CD4-positive, alpha-beta T cell (primary cell): ENCODE data around the gene MYBL2. TPM values are rescaled to one million over a fixed set of nuclear protein-coding genes. Genes with fewer than 3 reads are reported as not detected.

Source experiments
- ATAC-seq: fragments of 200-7000 bp; cut with Tn5 transposase; one replicate; pipeline ENCODE4 v1.10.0; 2022; ENCODE audit warnings: mild to moderate bottlenecking; ENCODE audit not compliant: poor library complexity
- CTCF ChIA-PET: fragments of 350-600 bp; sonication (Branson Sonifier 250); formaldehyde crosslinking; loops from one replicate; lab custom pipeline; 2021; ENCODE audit warnings: antibody characterized with exemption, inconsistent platforms; lab: Charles Lee
- POLR2A ChIA-PET: fragments of 350-600 bp; sonication (Branson Sonifier 250); formaldehyde crosslinking; loops from one replicate; lab custom pipeline; 2021; ENCODE audit warnings: antibody characterized with exemption, inconsistent platforms; lab: Charles Lee
- DNase-seq, 14 experiments: peaks; one replicate each; pipeline ENCODE4 v3.0.0-alpha.2; 2013 to 2020; ENCODE audit warnings: mixed read lengths in 2 of 14
- H3K27ac ChIP-seq, 2 donors: one replicate each; pipeline versions ENCODE4 v1.5.1 to v1.7.0; 2013; ENCODE audit warnings: low read length in 2 of 2, low read depth in 1 of 2, mild to moderate bottlenecking in 1 of 2
- H3K27me3 ChIP-seq, 2 experiments: 1 replicate in 1 of 2; 2 replicates in 1 of 2; pipeline versions ENCODE4 v1.6.1 to v1.7.0; 2013; ENCODE audit warnings: low read length in 2 of 2, control low read depth in 1 of 2, mild to moderate bottlenecking in 1 of 2, moderate library complexity in 1 of 2; ENCODE audit not compliant: insufficient read depth in 2 of 2, control insufficient read depth in 1 of 2
- H3K36me3 ChIP-seq: one replicate; pipeline ENCODE4 v1.6.1; 2013; ENCODE audit warnings: low read length, control low read depth; ENCODE audit not compliant: insufficient read depth
- H3K4me1 ChIP-seq: one replicate; pipeline ENCODE4 v1.6.1; 2013; ENCODE audit warnings: low read length, control low read depth; ENCODE audit not compliant: insufficient read depth
- H3K4me3 ChIP-seq: one replicate; pipeline ENCODE4 v1.5.1; 2013; ENCODE audit warnings: mild to moderate bottlenecking, low read length, moderate library complexity
- H3K9me3 ChIP-seq, 2 experiments: 1 replicate in 1 of 2; 2 replicates in 1 of 2; pipeline versions ENCODE4 v1.6.1 to v1.7.0; 2013; ENCODE audit warnings: low read length in 2 of 2, mild to moderate bottlenecking in 2 of 2, control low read depth in 1 of 2, moderate library complexity in 1 of 2; ENCODE audit not compliant: control insufficient read depth in 1 of 2, insufficient read depth in 1 of 2
- H3K27ac Mint-ChIP-seq: one replicate; pipeline ENCODE4 v1.8.0; 2020; ENCODE audit warnings: mixed read lengths
- H3K27me3 Mint-ChIP-seq: one replicate; pipeline ENCODE4 v1.8.0; 2021; ENCODE audit warnings: mixed read lengths
- H3K36me3 Mint-ChIP-seq: one replicate; pipeline ENCODE4 v1.8.0; 2021; ENCODE audit warnings: low read depth, mixed read lengths
- H3K4me1 Mint-ChIP-seq: one replicate; pipeline ENCODE4 v1.8.0; 2021; ENCODE audit warnings: low read depth, mixed read lengths
- H3K4me3 Mint-ChIP-seq: one replicate; pipeline ENCODE4 v1.8.0; 2020; ENCODE audit warnings: mild to moderate bottlenecking, mixed read lengths
- H3K9me3 Mint-ChIP-seq: one replicate; pipeline ENCODE4 v1.8.0; 2020; ENCODE audit warnings: mixed read lengths
- intact Hi-C, 2 experiments: fragments of 100-400 bp; cut with DNase I in 1 of 2; cut with micrococcal nuclease in 1 of 2; formaldehyde crosslinking; loops; one replicate each; pipeline versions ENCODE4 v1.15.1 to v1.9.0; 2023 to 2025; cut with DNase I, micrococcal nuclease
- total RNA-seq, 174 experiments: library from RNA in 2 of 174; stranded (reverse) in 2 of 174; gene quantifications; one replicate each; pipeline ENCODE4 v1.2.3 and lab custom pipeline; 2021 to 2026
- TF ChIP-seq, protein P1 (sequence below): fragments of 200-600 bp; IDR thresholded peaks from one replicate; pipeline ENCODE4 v1.8.0; 2022; ENCODE audit warnings: antibody characterized with exemption, mild to moderate bottlenecking

The MYBL2 gene
- total RNA-seq, 2 experiments from 2014 or later, result 0.56 to 0.69 TPM

DNA sequence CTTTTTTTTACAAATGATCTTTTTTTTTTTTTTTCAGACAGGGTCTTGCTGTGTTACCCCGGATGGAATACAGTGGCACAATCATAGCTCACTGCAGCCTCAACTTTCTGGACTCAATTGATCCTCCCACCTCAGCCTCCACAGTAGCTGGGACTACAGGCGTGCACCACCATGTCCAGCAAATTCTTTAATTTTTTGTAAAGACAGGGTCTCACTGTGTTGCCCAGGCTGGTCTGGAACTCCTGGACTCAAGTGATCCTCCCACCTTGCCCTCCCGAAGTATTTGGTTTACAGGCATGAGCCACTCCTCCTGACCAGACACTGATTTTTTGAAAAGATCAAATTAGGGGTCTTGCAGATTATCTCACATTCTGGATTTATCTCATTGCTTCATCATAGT is 11.0 kb upstream of the MYBL2 start:
- intact Hi-C loops, result no loop called here
- CTCF ChIA-PET, result no interaction called here
- peak overlapping the region; percentile 96 for H3K27ac Mint-ChIP-seq

DNA sequence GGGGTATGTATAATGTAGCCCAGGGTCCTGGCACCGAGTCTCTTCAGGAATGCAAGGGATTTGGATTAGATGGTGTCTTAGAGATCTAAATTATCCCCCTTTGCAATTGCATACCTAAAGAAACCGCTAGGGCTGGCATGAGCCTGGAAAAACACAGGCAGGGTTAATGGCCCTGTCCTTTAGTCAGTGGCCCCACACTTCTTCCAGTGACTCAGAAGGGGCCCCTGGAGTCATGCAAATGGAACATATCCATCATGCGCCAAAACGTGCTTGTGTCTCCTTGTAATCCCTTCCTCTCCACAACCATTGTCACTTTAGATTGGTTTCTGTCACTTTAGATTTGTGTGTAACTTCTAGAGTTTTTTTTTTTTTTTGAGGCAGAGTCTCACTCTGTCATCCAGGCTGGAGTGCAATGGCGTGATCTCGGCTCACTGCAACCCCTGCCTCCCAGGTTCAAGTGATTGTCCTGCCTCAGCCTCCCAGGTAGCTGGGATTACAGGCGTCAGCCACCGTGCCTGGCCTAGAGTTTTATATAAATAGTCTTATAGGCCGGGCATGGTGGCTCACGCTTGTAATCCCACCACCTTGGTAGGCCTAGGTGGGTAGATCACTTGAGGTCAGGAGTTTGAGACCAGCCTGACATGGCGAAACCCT is 8.7 kb upstream of the MYBL2 start:
- H3K4me3 ChIP-seq, result peak overlapping the region; percentile 94
- POLR2A ChIA-PET, result no interaction called here
- no peaks in the 10 kb centered on the region for H3K9me3 ChIP-seq
- H3K36me3 Mint-ChIP-seq, result peaks cover 6% of the 10 kb centered on the region
- peak; percentile 4 for ATAC-seq
- H3K4me1 ChIP-seq, result peaks cover 18% of the 10 kb centered on the region
- TF ChIP-seq, protein P1, sequence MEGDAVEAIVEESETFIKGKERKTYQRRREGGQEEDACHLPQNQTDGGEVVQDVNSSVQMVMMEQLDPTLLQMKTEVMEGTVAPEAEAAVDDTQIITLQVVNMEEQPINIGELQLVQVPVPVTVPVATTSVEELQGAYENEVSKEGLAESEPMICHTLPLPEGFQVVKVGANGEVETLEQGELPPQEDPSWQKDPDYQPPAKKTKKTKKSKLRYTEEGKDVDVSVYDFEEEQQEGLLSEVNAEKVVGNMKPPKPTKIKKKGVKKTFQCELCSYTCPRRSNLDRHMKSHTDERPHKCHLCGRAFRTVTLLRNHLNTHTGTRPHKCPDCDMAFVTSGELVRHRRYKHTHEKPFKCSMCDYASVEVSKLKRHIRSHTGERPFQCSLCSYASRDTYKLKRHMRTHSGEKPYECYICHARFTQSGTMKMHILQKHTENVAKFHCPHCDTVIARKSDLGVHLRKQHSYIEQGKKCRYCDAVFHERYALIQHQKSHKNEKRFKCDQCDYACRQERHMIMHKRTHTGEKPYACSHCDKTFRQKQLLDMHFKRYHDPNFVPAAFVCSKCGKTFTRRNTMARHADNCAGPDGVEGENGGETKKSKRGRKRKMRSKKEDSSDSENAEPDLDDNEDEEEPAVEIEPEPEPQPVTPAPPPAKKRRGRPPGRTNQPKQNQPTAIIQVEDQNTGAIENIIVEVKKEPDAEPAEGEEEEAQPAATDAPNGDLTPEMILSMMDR, result no peak
- DNase-seq, result no peak
- H3K4me3 Mint-ChIP-seq, result peak overlapping the region; percentile 92
- CTCF ChIA-PET, result no interaction called here
- no peaks in the 10 kb centered on the region for H3K9me3 Mint-ChIP-seq
- H3K27ac Mint-ChIP-seq, result peak overlapping the region; percentile 96
- H3K4me1 Mint-ChIP-seq, result peaks cover 19% of the 10 kb centered on the region
- H3K27ac ChIP-seq, result peak overlapping the region; percentile 90 to 94
- no peaks in the 10 kb centered on the region for H3K27me3 Mint-ChIP-seq
- H3K27me3 ChIP-seq, result no peaks in the 10 kb centered on the region
- no peaks in the 10 kb centered on the region for H3K36me3 ChIP-seq
- intact Hi-C loops, result no loop called here

More for the DNA sequence above, 11.0 kb upstream of the MYBL2 start:
- H3K36me3 ChIP-seq, result no peaks in the 10 kb centered on the region
- Mint-ChIP-seq H3K4me3 (peak overlapping the region; percentile 84), H3K36me3 (peaks cover 6% of the 10 kb centered on the region), H3K27me3 (no peaks in the 10 kb centered on the region), H3K9me3 (no peaks in the 10 kb centered on the region), H3K4me1 (peaks cover 19% of the 10 kb centered on the region)
- H3K27me3 ChIP-seq, result no peaks in the 10 kb centered on the region
- ATAC-seq, result no peak
- no peaks in the 10 kb centered on the region for H3K9me3 ChIP-seq
- TF ChIP-seq, protein P1, result no peak
- H3K4me3 ChIP-seq, result no peak overlapping the region
- POLR2A ChIA-PET, result interaction anchor here (0.6 kb wide), 2 partner anchors 10 to 200 kb away, joined by 3 read pairs; no protein-coding TSS in a partner anchor
- peaks cover 18% of the 10 kb centered on the region for H3K4me1 ChIP-seq
- H3K27ac ChIP-seq, result no peak overlapping the region
- DNase-seq, result no peak

DNA sequence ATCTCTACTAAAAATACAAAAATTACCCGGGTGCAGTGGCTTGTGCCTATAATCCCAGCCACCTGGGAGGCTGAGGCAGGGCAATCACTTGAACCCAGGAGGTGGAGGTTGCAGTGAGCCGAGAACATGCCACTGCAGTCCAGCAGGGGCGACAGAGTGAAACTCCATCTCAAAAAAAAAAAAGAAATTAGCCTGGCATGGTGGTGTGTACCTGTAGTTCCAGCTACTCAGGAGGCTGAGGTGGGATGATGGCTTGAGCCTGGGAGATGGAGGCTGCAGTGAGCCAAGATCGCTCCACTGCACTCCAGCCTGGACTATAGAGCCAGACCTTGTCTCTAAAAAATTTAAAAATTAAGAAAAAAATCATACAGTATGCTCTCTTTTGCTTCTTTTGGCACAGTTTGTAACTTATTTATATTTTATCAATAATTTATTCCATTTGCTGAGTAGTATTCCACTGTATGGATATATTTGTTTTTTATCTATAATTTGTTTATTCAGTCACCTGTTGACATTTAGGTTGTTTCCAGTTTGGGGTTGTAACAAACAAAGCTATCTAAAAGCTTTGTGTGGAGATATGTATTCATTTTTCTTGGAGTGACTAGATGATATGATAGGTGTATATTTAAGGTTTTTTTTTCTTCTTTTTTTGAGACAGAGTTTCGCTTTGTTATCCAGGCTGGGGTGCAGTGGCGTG is 8.0 kb upstream of the MYBL2 start:
- peaks cover 18% of the 10 kb centered on the region for H3K4me1 ChIP-seq
- Mint-ChIP-seq H3K27me3 (no peaks in the 10 kb centered on the region), H3K4me1 (peaks cover 19% of the 10 kb centered on the region), H3K36me3 (peaks cover 6% of the 10 kb centered on the region), H3K9me3 (no peaks in the 10 kb centered on the region), H3K4me3 (no peak overlapping the region), H3K27ac (no peak overlapping the region)
- intact Hi-C loops, result no loop called here
- H3K36me3 ChIP-seq, result no peaks in the 10 kb centered on the region
- CTCF ChIA-PET, result interaction anchor here (0.6 to 0.9 kb wide), 2 partner anchors 9 to 276 kb away, joined by 3 read pairs; no protein-coding TSS in a partner anchor
- no peaks in the 10 kb centered on the region for H3K27me3 ChIP-seq
- H3K4me3 ChIP-seq, result no peak overlapping the region
- TF ChIP-seq, protein P1, result no peak
- H3K9me3 ChIP-seq, result no peaks in the 10 kb centered on the region
- no peak overlapping the region for H3K27ac ChIP-seq
- ATAC-seq, result no peak
- DNase-seq, result peak in 2 of 14 experiments; percentile 6 to 25
- POLR2A ChIA-PET, result no interaction called here
